GM13977 (cell line): ENCODE measurements around the gene LATS1.
"Not testable (repeated sequence)": the region's sequence is repeated elsewhere in the genome, so short reads cannot be mapped to it uniquely, and the experiment has no call there.

Experiments used
- DNase-seq: peaks from one replicate; pipeline ENCODE4 v3.0.0; 2012; ENCODE audit warnings: low spot score
- in situ Hi-C: fragments of 300-500 bp; cut with MboI; formaldehyde crosslinking; loops from one replicate; pipeline ENCODE4 v1.12.0; 2022; ENCODE audit warnings: low sequenced_read_pairs, low pct_unique_long_range_greater_than_20kb, mixed read lengths, inconsistent platforms; ENCODE audit not compliant: unreplicated experiment
- TF ChIP-seq, protein P1 (sequence below): IDR thresholded peaks from 2 replicates; pipeline ENCODE4 v1.5.1; 2012; ENCODE audit warnings: mild to moderate bottlenecking, control low read depth; ENCODE audit not compliant: insufficient read depth; ENCODE audit errors: extremely low read depth, missing control alignments

Gene LATS1

DNA sequence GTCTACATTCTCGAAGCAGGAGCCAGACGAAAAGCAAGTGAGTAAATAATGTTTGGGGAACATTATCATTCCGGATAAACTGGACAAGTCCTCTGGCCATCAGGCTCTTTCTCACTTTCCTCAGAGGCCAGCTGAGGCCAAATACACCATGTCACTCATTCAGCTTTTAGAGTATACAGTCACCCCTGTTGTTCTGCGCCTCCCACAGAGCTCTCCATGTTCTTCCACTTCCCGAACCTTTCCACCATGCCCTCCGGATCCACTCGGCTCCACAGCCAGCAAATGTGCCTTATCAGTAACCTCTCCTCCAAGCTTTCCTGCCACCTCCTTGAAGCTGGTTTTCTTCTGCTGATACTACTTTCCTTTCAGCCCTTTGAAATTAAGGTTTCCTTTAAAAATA, 31.7 kb downstream of the LATS1 start:
- in situ Hi-C loops = no loop called here
- no peak for DNase-seq
- TF ChIP-seq, protein P1, sequence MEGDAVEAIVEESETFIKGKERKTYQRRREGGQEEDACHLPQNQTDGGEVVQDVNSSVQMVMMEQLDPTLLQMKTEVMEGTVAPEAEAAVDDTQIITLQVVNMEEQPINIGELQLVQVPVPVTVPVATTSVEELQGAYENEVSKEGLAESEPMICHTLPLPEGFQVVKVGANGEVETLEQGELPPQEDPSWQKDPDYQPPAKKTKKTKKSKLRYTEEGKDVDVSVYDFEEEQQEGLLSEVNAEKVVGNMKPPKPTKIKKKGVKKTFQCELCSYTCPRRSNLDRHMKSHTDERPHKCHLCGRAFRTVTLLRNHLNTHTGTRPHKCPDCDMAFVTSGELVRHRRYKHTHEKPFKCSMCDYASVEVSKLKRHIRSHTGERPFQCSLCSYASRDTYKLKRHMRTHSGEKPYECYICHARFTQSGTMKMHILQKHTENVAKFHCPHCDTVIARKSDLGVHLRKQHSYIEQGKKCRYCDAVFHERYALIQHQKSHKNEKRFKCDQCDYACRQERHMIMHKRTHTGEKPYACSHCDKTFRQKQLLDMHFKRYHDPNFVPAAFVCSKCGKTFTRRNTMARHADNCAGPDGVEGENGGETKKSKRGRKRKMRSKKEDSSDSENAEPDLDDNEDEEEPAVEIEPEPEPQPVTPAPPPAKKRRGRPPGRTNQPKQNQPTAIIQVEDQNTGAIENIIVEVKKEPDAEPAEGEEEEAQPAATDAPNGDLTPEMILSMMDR = no peak

DNA sequence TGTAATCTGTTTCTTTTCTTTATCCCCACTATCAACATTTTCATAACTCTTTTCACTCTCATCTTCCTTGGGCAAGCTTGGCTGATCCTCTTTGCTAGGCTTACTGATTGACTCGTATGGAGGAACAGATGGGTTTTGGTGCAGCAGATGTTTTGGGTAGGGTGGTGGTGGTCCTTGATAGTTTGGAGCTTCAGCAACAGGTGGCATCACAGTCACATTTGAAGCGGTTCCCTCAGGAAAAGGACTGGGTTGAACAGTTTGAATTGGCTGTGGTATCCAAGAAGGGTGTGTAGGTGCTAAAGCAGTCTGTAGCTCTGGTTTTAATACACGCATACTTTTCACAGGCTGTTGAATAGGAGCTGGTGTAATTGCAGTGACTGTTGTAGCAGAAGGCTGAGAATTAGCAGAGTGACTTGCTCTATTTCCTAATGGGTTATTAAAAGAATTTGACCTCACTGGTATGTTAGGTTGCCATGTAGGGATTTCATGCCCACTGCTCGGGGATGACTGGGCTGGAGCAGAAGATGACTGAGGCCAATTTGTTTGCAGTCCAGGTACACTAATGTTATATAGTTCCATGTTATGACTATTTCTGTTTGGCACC, 34.5 kb downstream of the LATS1 start:
- no peak for DNase-seq
- in situ Hi-C loops = no loop called here
- TF ChIP-seq, protein P1 = no peak

DNA sequence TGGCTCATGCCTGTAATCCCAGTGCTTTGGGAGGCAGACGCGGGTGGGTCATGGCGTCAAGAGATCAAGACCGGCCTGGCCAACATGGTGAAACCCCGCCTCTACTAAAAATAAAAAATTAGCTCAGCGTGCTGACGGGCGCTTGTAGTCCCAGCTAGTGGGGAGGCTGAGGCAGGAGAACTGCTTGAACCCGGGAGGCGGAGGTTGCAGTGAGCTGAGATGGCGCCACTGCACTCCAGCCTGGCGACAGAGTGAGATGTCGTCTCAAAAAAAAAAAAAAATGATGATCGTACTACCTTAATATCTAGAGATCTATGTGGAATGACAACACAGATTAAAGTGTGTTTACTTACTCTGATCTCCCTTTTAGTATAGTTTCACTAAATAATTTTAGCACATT, 36.1 kb downstream of the LATS1 start:
- DNase-seq, in situ Hi-C loops: not testable (repeated sequence)

DNA sequence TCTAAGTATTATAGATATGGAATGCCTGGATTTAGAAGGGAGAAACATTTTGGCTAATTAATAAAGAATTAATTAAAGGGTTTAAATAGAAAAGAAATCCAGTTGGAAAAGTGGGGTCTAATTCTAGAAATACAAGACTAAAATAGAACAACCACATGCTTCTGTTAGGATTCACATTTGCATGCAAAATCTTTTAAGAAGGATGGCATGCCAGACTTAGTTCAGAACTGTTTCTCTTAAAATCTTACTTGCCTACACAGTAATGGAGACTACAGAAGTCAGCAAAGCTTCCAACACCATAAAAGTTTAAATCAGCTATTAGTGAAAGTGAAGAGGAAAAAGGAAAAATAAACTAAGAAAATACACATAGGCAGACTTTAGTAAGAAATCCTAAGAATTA, 36.7 kb downstream of the LATS1 start:
- in situ Hi-C loops = no loop called here
- TF ChIP-seq, protein P1 = no peak
- no peak for DNase-seq

DNA sequence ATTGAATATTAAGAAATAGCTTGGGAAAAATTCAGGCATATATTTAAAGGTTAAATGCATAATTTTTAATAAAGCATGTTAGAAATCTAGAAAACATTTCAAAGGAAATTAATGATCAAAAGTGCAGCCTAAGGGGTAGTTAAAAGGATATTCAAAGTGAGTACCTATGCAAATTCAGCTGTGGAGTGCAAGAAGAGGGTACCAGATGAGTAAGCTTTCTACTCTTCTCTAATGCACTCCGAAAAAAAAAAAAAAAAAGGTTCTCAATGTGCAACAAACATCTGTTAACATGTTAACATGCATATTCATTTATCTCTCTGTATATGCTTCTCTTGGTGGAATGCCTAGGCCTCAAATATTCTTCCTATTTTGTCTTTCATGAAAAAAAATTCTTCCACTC, 37.4 kb downstream of the LATS1 start:
- in situ Hi-C loops = no loop called here
- TF ChIP-seq, protein P1 = no peak
- peak; percentile 39 for DNase-seq

DNA sequence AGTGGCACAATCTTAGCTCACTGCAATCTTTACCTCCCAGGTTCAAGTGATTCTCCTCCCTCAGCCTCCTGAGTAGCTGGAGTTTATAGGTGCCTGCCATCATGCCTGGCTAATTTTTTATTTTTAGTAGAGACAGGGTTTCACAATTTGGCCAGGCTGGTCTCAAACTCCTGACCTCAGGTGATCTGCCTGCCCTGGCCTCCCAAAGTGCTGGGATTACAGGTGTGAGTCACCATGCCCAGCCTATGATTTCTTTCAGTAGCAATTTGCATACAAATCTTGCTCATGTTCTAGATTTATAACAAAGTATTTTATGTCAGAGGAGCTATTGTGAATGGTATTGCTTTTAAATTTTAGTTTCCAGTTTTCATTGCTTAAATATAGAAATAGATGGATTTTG, 45.6 kb downstream of the LATS1 start:
- in situ Hi-C loops, DNase-seq: not testable (repeated sequence)

DNA sequence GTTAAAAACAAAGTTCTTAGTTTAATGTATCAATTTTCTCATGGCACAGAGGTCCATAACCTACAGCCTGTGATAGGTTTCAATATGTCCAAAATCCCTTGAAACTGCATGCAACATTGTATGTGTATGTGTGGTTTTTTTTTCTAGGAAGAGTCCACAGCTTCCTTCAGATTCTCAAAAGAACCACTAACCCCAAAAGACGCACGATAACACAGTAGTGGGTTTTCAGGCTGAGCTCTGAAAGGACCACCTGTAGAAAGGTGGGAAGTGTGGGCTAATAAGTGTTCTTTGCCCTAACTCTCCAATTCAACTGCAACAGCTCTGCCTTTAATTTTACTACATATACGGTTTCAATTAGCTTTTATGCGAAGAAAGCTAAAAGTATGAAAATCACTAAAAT, 57.9 kb downstream of the LATS1 start:
- in situ Hi-C loops = no loop called here
- DNase-seq = no peak
- TF ChIP-seq, protein P1 = no peak

DNA sequence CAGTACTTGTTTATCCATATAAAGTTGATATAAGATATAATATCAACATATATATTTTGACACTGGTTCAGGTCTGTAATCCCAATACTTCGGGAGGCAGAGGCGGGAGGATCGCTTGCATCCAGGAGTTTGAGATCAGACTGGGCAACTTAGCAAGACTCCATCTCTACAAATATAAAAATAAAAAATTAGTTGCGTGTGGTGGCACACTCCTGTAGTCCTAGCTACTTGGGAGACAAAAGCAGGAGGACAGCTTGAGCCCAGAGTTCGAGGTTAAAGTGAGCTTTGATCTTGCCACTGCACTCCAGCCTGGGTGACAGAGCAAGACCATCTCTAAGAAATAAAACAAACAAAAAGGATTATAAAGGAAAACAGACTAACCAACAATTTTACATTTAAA, 60.5 kb downstream of the LATS1 start:
- in situ Hi-C loops = no loop called here
- no peak for DNase-seq
- TF ChIP-seq, protein P1 = no peak
